Coronary artery (tissue), 2 donors: ENCODE data around the gene PSME1.

ENCODE experiments used
- DNase-seq: peaks from one replicate; pipeline ENCODE4 v3.0.0-alpha.2; 2017; ENCODE audit warnings: low spot score
- H3K27ac ChIP-seq, 2 donors: fragments of 200-600 bp; sonication (generic); one replicate each; pipeline ENCODE4 v1.5.1; 2016 to 2019
- H3K4me3 ChIP-seq: fragments of 200-600 bp; sonication (generic); 2 replicates; pipeline ENCODE4 v1.5.1; 2016; ENCODE audit warnings: mild to moderate bottlenecking, moderate library complexity
- CTCF ChIP-seq: fragments of 200-600 bp; sonication (generic); IDR thresholded peaks from one replicate; pipeline ENCODE4 v1.5.1; 2019; ENCODE audit warnings: antibody characterized with exemption

The PSME1 gene

GRCh38 chr14:24135834-24136683 lies at the start of gene PSME1:
Gene PSME1, plus strand, starts transcription at chr14:24136194. Its CDS starts 69 bp downstream, at chr14:24136263.
- no peak for TF ChIP-seq CTCF
- peak within 1 kb of the TSS; percentile 83 for H3K4me3 ChIP-seq
- peak within 1 kb of the TSS; percentile 90 to 91 for H3K27ac ChIP-seq
- DNase-seq, result peak; percentile 94

- TF ChIP-seq CTCF, result no peak
- Histone ChIP-seq H3K27ac (no peak overlapping the region), H3K4me3 (no peak overlapping the region)
- DNase-seq, result no peak
Measured at GRCh38 chr14:24087004-24087403, 49.0 kb upstream of the PSME1 start.

GRCh38 chr14:24088095-24088494 lies 47.9 kb upstream of the PSME1 start:
- no peak for DNase-seq
- Histone ChIP-seq H3K27ac (no peak overlapping the region), H3K4me3 (no peak overlapping the region)
- TF ChIP-seq CTCF, result no peak

GRCh38 chr14:24089890-24090289 lies 46.1 kb upstream of the PSME1 start:
- Histone ChIP-seq H3K27ac (no peak overlapping the region), H3K4me3 (no peak overlapping the region)
- no peak for DNase-seq
- no peak for TF ChIP-seq CTCF

GRCh38 chr14:24092110-24092504 lies 43.9 kb upstream of the PSME1 start:
- DNase-seq, result no peak
- Histone ChIP-seq H3K4me3 (no peak overlapping the region), H3K27ac (peak overlapping the region in 1 of 2 donors; percentile 95)
- no peak for TF ChIP-seq CTCF

- H3K4me3 ChIP-seq, result no peak overlapping the region
- TF ChIP-seq CTCF, result no peak
- H3K27ac ChIP-seq, result peak overlapping the region in 1 of 2 donors; percentile 95
- no peak for DNase-seq
Measured at GRCh38 chr14:24092505-24093206, 43.3 kb upstream of the PSME1 start.
